Body of pancreas (tissue), 4 donors: Measurements from ENCODE around the gene MUC20. TPM values are rescaled to one million over a fixed set of nuclear protein-coding genes. Genes with fewer than 3 reads are reported as not detected.

Source experiments
- ATAC-seq: fragments of 150-250 bp; one replicate; pipeline ENCODE4 v1.9.1; 2016
- DNase-seq, 4 donors: peaks; one replicate each; pipeline ENCODE4 v3.0.0-alpha.2; 2019
- H3K27ac ChIP-seq, 4 donors: fragments of 200-600 bp; sonication (generic); 1 replicate in 3 of 4; 2 replicates in 1 of 4; pipeline versions ENCODE4 v1.5.1 to v1.6.1; 2016 to 2019; ENCODE audit warnings: mild to moderate bottlenecking in 1 of 4, mixed read lengths in 1 of 4, moderate library complexity in 1 of 4
- H3K27me3 ChIP-seq, 2 donors: fragments of 200-600 bp; sonication (generic); one replicate each; pipeline ENCODE4 v1.6.0; 2016; ENCODE audit warnings: mild to moderate bottlenecking in 1 of 2
- H3K36me3 ChIP-seq, 2 donors: fragments of 200-600 bp; sonication (generic); replicated peaks in 1 of 2; 2 replicates each; pipeline ENCODE4 v1.5.1; 2016; ENCODE audit warnings: low read depth in 2 of 2; ENCODE audit not compliant: insufficient read depth in 1 of 2
- H3K4me1 ChIP-seq: fragments of 200-600 bp; sonication (generic); one replicate; pipeline ENCODE4 v1.6.0; 2016
- H3K4me3 ChIP-seq, 2 donors: fragments of 200-600 bp; sonication (generic); 1 replicate in 1 of 2; 2 replicates in 1 of 2; pipeline ENCODE4 v1.5.1; 2016 to 2019
- H3K9me3 ChIP-seq, 3 donors: fragments of 200-600 bp; sonication (generic); 1 replicate in 2 of 3; 2 replicates in 1 of 3; pipeline ENCODE4 v1.5.1; 2016
- POLR2A ChIP-seq, 3 donors: fragments of 450-650 bp; IDR thresholded peaks; one replicate each; pipeline ENCODE4 v1.6.1; 2016; ENCODE audit warnings: antibody characterized with exemption in 3 of 3, mild to moderate bottlenecking in 2 of 3
- WGBS, 2 donors: methylation state at CpG; one replicate each; pipeline ENCODE4 v1.1.5; 2017; 5-methylcytosine and 5-hydroxymethylcytosine counted together
- intact Hi-C: fragments of 100-400 bp; cut with DNase I; formaldehyde crosslinking; loops from one replicate; pipeline ENCODE4 v1.15.1; 2023
- total RNA-seq, 2 donors: library from RNA; depleted of rRNA; stranded (reverse); fragments of >200 nt; gene quantifications; one replicate each; pipeline ENCODE4 v1.1.0, GENCODE V29; 2016
- TF ChIP-seq, protein P1 (sequence below), 7 experiments: fragments of 450-650 bp in 4 of 7; fragments of 200-600 bp in 3 of 7; sonication (generic) in 3 of 7; IDR thresholded peaks; one replicate each; pipeline ENCODE4 v1.5.1; 2016 to 2019; ENCODE audit warnings: antibody characterized with exemption in 7 of 7

MUC20 gene
- total RNA-seq, 2 donors from 2014 or later: 11.2 to 21.8 TPM

DNA sequence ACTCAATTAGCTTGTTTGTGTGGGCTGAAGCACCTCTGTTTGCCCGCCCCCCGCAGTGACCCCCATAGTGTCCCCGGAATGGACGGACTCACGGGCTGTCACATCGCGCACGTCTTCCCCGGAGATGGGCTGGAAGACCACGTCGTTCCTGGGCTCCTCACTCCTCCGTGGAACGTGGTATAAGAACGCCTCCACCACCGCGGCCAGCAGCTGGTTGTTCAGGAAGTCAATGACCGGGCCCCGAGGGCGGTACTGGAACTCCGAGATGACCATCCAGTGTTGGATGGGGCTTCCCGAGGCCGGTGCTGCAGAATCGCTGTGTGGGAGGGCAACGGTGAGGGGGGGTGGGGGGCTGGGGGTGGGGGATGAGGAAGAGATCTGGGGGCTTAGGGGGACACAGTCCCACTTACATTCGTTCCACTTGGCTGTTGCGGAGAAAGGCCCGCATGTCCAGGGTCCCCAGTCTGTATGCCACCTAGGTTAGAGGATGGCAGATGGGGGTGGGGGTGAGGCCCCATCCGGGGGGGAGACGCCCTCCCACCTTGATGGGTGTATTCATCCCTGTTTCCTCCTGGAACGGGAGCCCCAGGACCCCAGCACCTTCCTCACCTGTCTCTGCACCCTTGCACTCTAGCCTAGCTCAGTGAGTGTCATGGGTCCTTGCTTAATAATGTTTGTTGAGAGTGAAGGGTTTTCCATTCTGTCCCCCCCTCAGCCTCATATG, 30.2 kb downstream of the MUC20 start:
- no peaks in the 10 kb centered on the region for H3K9me3 ChIP-seq
- no peak overlapping the region for H3K27ac ChIP-seq
- no peak overlapping the region for H3K4me3 ChIP-seq
- WGBS, 2 donors: 54 to 81% methylated on average over 4 to 27 of the region's 30 CpGs
- intact Hi-C loops: no loop called here
- ATAC-seq (no peak), DNase-seq (no peak)
- H3K4me1 ChIP-seq: peaks cover 9% of the 10 kb centered on the region
- no peak for TF ChIP-seq POLR2A (IDR thresholded peaks at IDR 0.05)
- TF ChIP-seq, protein P1, sequence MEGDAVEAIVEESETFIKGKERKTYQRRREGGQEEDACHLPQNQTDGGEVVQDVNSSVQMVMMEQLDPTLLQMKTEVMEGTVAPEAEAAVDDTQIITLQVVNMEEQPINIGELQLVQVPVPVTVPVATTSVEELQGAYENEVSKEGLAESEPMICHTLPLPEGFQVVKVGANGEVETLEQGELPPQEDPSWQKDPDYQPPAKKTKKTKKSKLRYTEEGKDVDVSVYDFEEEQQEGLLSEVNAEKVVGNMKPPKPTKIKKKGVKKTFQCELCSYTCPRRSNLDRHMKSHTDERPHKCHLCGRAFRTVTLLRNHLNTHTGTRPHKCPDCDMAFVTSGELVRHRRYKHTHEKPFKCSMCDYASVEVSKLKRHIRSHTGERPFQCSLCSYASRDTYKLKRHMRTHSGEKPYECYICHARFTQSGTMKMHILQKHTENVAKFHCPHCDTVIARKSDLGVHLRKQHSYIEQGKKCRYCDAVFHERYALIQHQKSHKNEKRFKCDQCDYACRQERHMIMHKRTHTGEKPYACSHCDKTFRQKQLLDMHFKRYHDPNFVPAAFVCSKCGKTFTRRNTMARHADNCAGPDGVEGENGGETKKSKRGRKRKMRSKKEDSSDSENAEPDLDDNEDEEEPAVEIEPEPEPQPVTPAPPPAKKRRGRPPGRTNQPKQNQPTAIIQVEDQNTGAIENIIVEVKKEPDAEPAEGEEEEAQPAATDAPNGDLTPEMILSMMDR (IDR thresholded peaks at IDR 0.05): no peak
- H3K27me3 ChIP-seq: no peaks in the 10 kb centered on the region
- H3K36me3 ChIP-seq: no peaks in the 10 kb centered on the region

DNA sequence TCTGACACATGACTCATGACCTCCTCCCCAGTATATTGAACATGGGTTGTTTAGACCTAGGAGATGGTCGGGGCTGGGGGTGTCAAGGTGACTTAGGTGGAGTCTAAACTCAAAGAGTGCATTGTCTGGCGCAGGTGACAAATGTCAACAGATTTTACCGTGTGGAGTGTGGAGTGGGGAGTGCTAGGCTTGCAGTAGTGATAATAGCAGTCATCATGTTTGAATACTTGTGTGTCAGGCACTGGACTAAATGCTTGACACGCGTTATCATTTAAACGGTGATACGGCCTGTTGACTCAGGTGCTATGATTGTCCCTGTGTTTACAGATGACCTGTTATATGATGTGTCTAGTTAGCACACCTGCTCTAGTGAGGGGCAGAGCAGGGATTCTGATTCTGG, 30.8 kb downstream of the MUC20 start:
- Histone ChIP-seq H3K27ac (no peak overlapping the region), H3K4me1 (peaks cover 9% of the 10 kb centered on the region), H3K4me3 (no peak overlapping the region)

DNA sequence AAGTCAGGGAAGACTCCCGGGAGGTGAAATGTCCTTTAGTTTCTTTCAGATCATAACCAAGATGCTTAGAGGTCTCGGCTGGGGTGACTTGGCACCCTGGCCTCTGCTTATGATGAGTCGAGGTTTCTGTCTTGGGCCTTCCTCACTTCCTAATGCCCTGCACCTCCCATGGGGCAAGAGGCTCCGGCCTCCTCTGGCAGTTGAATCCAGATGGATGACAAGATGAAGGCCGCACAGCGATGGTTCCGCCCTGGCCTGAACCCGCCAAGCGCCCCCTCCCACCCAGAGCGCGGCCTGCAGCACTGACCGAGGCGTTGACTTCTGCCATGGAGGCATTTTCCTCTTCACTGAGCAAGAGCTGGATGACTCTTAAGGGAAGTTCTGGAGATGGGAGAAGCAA, 31.3 kb downstream of the MUC20 start:
- intact Hi-C loops: no loop called here
- TF ChIP-seq, protein P1 (IDR thresholded peaks at IDR 0.05): no peak
- TF ChIP-seq POLR2A (IDR thresholded peaks at IDR 0.05): no peak
- H3K36me3 ChIP-seq: no peaks in the 10 kb centered on the region
- no peak overlapping the region for H3K27ac ChIP-seq
- DNase-seq (no peak), ATAC-seq (no peak)
- no peaks in the 10 kb centered on the region for H3K27me3 ChIP-seq
- 68 to 93% methylated on average over 2 to 13 of the region's 13 CpGs for WGBS, 2 donors
- peaks cover 9% of the 10 kb centered on the region for H3K4me1 ChIP-seq
- H3K9me3 ChIP-seq: no peaks in the 10 kb centered on the region
- no peak overlapping the region for H3K4me3 ChIP-seq

More for the DNA sequence above, 30.8 kb downstream of the MUC20 start:
- no peak for TF ChIP-seq POLR2A (IDR thresholded peaks at IDR 0.05)
- TF ChIP-seq, protein P1 (IDR thresholded peaks at IDR 0.05): no peak
- H3K36me3 ChIP-seq: no peaks in the 10 kb centered on the region
- intact Hi-C loops: no loop called here
- no peak for DNase-seq
- 45 to 47% methylated on average over 7 of the region's 7 CpGs for WGBS, 2 donors
- ATAC-seq: no peak
- H3K27me3 ChIP-seq: no peaks in the 10 kb centered on the region
- H3K9me3 ChIP-seq: no peaks in the 10 kb centered on the region

DNA sequence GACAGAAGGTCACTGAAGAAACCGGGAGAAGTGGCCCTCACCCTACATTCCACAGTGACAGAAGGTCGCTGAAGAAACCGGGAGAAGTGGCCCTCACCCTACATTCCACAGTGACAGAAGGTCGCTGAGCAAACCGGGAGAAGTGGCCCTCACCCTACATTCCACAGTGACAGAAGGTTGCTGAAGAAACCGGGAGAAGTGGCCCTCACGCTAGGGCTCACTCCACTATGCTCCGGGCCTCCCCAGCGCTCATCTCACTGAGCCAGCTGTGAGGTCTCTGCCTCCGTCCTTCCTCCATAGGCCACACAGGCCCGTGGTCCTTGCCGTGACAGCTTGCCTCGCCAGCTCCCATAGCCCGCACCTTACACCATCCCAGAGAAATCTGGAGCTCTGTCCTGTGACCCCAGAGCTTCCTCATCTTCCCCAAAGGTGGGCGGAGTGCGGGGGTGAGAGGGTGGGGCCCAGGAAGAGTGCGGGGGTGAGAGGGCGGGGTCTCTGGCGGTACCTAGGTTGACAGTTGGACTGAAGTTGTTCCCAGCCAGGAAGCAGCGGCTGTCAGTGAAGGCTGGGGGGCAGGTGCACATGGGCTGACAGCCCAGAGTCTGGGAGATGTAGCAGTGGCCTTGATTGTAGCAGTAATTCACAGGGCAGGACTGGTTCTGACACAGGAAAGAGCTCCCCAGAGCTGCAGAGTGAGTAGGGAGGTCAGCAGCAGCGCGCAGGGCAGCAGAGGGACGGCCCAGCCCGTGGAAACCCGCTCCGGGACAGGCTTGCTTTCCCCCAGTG, 32.0 kb downstream of the MUC20 start:
- WGBS, 2 donors: 69 to 77% methylated on average over 20 to 26 of the region's 26 CpGs
- DNase-seq: no peak

More for the DNA sequence above, 32.0 kb downstream of the MUC20 start:
- no peaks in the 10 kb centered on the region for H3K9me3 ChIP-seq
- H3K4me3 ChIP-seq: no peak overlapping the region
- peaks cover 9% of the 10 kb centered on the region for H3K4me1 ChIP-seq
- no peaks in the 10 kb centered on the region for H3K36me3 ChIP-seq
- H3K27me3 ChIP-seq: no peaks in the 10 kb centered on the region
- intact Hi-C loops: no loop called here
- ATAC-seq: no peak
- H3K27ac ChIP-seq: no peak overlapping the region
- no peak for TF ChIP-seq POLR2A (IDR thresholded peaks at IDR 0.05)
- TF ChIP-seq, protein P1 (IDR thresholded peaks at IDR 0.05): no peak
